IMR-90 (cell line): ENCODE measurements around the gene SLC48A1. TPM values are rescaled to one million over a fixed set of nuclear protein-coding genes. Genes with fewer than 3 reads are reported as not detected.

Experiments
- BHLHE40 ChIP-seq: fragments of 150-350 bp; IDR thresholded peaks from 2 replicates; pipeline ENCODE4 v1.6.1; 2016; ENCODE audit warnings: mild to moderate bottlenecking, low read depth, low read length
- ELK1 ChIP-seq: fragments of 150-350 bp; IDR thresholded peaks from 2 replicates; pipeline ENCODE4 v1.6.1; 2016; ENCODE audit warnings: low read depth, mild to moderate bottlenecking, low read length, moderate library complexity, borderline replicate concordance
- polyA plus RNA-seq, 3 experiments: library from polyadenylated mRNA; depleted of rRNA; stranded (reverse); fragments of >200 nt; gene quantifications; 2 replicates each; pipeline ENCODE4 v1.2.3, GENCODE V29; 2012; ENCODE audit warnings: low replicate concordance in 1 of 3
- total RNA-seq: library from RNA; depleted of rRNA; stranded (reverse); fragments of >200 nt; gene quantifications from 2 replicates; pipeline ENCODE4 v1.2.3, GENCODE V29; 2012

Gene SLC48A1
- total and polyA plus RNA-seq, 2 of the 4 experiments (the other 2 are of a cell fraction), result 4.8 to 5.9 TPM

GRCh38 chr12:47736877-47737676 is 36.0 kb upstream of the SLC48A1 start (continued):
- no peak for TF ChIP-seq ELK1
- no peak for TF ChIP-seq BHLHE40
